ENCODE data around the gene DOCK3. TPM values are rescaled to one million over a fixed set of nuclear protein-coding genes. Genes with fewer than 3 reads are reported as not detected.

Gene DOCK3
- total RNA-seq, 3 donors from 2014 or later (not counting 1 experiment from before 2014, with no cell fraction given) = 1.4 to 2.4 (median 1.7) TPM

- peaks cover 12% of the 10 kb centered on the region for H3K4me1 ChIP-seq (ENCODE audit: control insufficient read depth, insufficient read depth, low read length)
- no peaks in the 10 kb centered on the region for H3K9me3 Mint-ChIP-seq
- H3K27me3 ChIP-seq (ENCODE audit: control insufficient read depth, insufficient read depth, low read length) = no peaks in the 10 kb centered on the region
- 30% methylated on average over 8 of the region's 8 CpGs for WGBS (ENCODE audit: insufficient coverage)
- H3K27me3 Mint-ChIP-seq (ENCODE audit: low read depth in 2 of 2) = peaks cover 0 to 2% of the 10 kb centered on the region in 2 donors
- H3K4me3 Mint-ChIP-seq = no peak overlapping the region
- no peak overlapping the region for H3K4me3 ChIP-seq (ENCODE audit: low read length)
- no peaks in the 10 kb centered on the region for H3K9me3 ChIP-seq (ENCODE audit: control insufficient read depth, insufficient read depth, low read length)
- peaks cover 6 to 8% of the 10 kb centered on the region in 2 donors for H3K4me1 Mint-ChIP-seq
- intact Hi-C loops (cut with micrococcal nuclease) = no loop called here
- H3K27ac ChIP-seq (ENCODE audit: low read length) = no peak overlapping the region
- H3K36me3 ChIP-seq (ENCODE audit: control insufficient read depth, insufficient read depth, low read length) = no peaks in the 10 kb centered on the region
- TF ChIP-seq, protein P1, sequence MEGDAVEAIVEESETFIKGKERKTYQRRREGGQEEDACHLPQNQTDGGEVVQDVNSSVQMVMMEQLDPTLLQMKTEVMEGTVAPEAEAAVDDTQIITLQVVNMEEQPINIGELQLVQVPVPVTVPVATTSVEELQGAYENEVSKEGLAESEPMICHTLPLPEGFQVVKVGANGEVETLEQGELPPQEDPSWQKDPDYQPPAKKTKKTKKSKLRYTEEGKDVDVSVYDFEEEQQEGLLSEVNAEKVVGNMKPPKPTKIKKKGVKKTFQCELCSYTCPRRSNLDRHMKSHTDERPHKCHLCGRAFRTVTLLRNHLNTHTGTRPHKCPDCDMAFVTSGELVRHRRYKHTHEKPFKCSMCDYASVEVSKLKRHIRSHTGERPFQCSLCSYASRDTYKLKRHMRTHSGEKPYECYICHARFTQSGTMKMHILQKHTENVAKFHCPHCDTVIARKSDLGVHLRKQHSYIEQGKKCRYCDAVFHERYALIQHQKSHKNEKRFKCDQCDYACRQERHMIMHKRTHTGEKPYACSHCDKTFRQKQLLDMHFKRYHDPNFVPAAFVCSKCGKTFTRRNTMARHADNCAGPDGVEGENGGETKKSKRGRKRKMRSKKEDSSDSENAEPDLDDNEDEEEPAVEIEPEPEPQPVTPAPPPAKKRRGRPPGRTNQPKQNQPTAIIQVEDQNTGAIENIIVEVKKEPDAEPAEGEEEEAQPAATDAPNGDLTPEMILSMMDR (IDR thresholded peaks at IDR 0.05) = no peak
- no peak overlapping the region for H3K27ac Mint-ChIP-seq
- no peak for ATAC-seq
- no peaks in the 10 kb centered on the region for H3K36me3 Mint-ChIP-seq
- DNase-seq = no peak
Measured at GRCh38 chr3:51379301-51379700, 704.6 kb downstream of the DOCK3 start.

DNA sequence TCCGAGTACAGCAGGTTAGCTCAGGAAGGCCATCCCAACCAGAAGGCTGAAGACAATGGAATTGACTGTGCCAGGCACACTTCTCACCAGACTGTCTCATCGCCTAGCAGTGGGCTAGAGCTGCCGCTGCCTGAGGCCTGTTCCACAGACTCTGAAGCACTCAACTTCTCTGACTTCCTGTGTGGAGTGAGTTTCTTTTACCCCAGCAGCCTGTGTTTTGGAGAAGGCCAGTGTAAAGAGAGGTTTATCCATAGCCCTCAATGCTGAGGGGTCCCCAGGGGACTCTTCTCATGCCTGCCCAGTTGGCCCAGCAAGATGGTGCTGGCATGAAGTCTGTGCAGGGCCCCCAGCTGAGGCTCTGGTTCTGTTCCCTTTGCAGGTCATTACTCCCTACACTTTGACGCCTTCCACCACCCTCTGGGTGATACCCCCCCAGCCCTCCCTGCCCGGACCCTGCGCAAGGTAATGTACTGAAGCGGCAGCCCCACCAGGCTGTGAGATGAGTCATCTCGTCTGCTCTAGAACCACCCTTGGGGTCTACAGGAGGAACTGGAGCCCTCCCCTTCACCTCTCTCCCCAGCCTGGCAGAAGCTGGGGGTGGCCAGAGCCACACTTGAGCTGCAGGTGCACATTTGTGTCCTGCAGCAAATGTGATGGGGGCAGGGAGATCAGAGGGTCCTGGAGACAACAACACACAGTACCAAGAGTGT, 705.2 kb downstream of the DOCK3 start:
- intact Hi-C loops (cut with micrococcal nuclease) = loop anchor here (10.0 kb wide), 1 partner anchor 1025 kb away; the partner anchor contains the start of genes CYB561D2, NPRL2 and TMEM115
- H3K36me3 ChIP-seq (ENCODE audit: control insufficient read depth, insufficient read depth, low read length) = no peaks in the 10 kb centered on the region
- DNase-seq (no peak), ATAC-seq (no peak)
- no peaks in the 10 kb centered on the region for H3K36me3 Mint-ChIP-seq
- H3K4me1 Mint-ChIP-seq = peaks cover 12 to 14% of the 10 kb centered on the region in 2 donors
- H3K27ac ChIP-seq (ENCODE audit: low read length) = no peak overlapping the region
- H3K4me3 Mint-ChIP-seq = no peak overlapping the region
- H3K4me1 ChIP-seq (ENCODE audit: control insufficient read depth, insufficient read depth, low read length) = peaks cover 13% of the 10 kb centered on the region
- H3K27ac Mint-ChIP-seq = no peak overlapping the region
- peaks cover 0 to 2% of the 10 kb centered on the region in 2 donors for H3K27me3 Mint-ChIP-seq (ENCODE audit: low read depth in 2 of 2)
- WGBS (ENCODE audit: insufficient coverage) = 56% methylated on average over 8 of the region's 8 CpGs
- H3K9me3 ChIP-seq (ENCODE audit: control insufficient read depth, insufficient read depth, low read length) = no peaks in the 10 kb centered on the region
- no peaks in the 10 kb centered on the region for H3K27me3 ChIP-seq (ENCODE audit: control insufficient read depth, insufficient read depth, low read length)
- no peak overlapping the region for H3K4me3 ChIP-seq (ENCODE audit: low read length)
- H3K9me3 Mint-ChIP-seq = no peaks in the 10 kb centered on the region
- TF ChIP-seq, protein P1 (IDR thresholded peaks at IDR 0.05) = no peak

GRCh38 chr3:51380601-51381332, 706.0 kb downstream of the DOCK3 start:
- H3K9me3 Mint-ChIP-seq = no peaks in the 10 kb centered on the region
- ATAC-seq = no peak
- Histone ChIP-seq H3K27ac (ENCODE audit: low read length) (no peak overlapping the region), H3K4me3 (ENCODE audit: low read length) (no peak overlapping the region), H3K9me3 (ENCODE audit: control insufficient read depth, insufficient read depth, low read length) (no peaks in the 10 kb centered on the region), H3K27me3 (ENCODE audit: control insufficient read depth, insufficient read depth, low read length) (no peaks in the 10 kb centered on the region), H3K36me3 (ENCODE audit: control insufficient read depth, insufficient read depth, low read length) (no peaks in the 10 kb centered on the region), H3K4me1 (ENCODE audit: control insufficient read depth, insufficient read depth, low read length) (peaks cover 17% of the 10 kb centered on the region)
- no peak for DNase-seq
- no peak overlapping the region for H3K27ac Mint-ChIP-seq
- intact Hi-C loops (cut with micrococcal nuclease) = loop anchor here (10.0 kb wide), 1 partner anchor 1026 kb away; the partner anchor contains the start of genes CYB561D2, NPRL2 and TMEM115
- TF ChIP-seq, protein P1 (IDR thresholded peaks at IDR 0.05) = no peak
- peaks cover 18 to 21% of the 10 kb centered on the region in 2 donors for H3K4me1 Mint-ChIP-seq
- peaks cover 0 to 2% of the 10 kb centered on the region in 2 donors for H3K27me3 Mint-ChIP-seq (ENCODE audit: low read depth in 2 of 2)
- no peaks in the 10 kb centered on the region for H3K36me3 Mint-ChIP-seq
- H3K4me3 Mint-ChIP-seq = no peak overlapping the region
- WGBS (ENCODE audit: insufficient coverage) = 96% methylated on average over 15 of the region's 15 CpGs
